H1 (cell line): ENCODE results near the gene MCF2L2. TPM values are rescaled to one million over a fixed set of nuclear protein-coding genes. Genes with fewer than 3 reads are reported as not detected.

Source experiments
- CTCF ChIA-PET: fragments of 300-600 bp; sonication (Branson Sonifier 250); formaldehyde crosslinking; loops from one replicate; lab custom pipeline; 2021; ENCODE audit not compliant: partially characterized antibody; lab: Charles Lee
- POLR2A ChIA-PET: fragments of 300-600 bp; sonication (Branson Sonifier 250); formaldehyde crosslinking; loops from one replicate; lab custom pipeline; 2021; ENCODE audit warnings: inconsistent platforms; ENCODE audit not compliant: partially characterized antibody; lab: Charles Lee
- DNase-seq, 2 experiments: peaks; one replicate each; pipeline versions ENCODE4 v3.0.0 to v3.0.0-alpha.2; 2010 to 2022; ENCODE audit warnings: low spot score in 2 of 2, low read depth in 1 of 2, mixed read lengths in 1 of 2
- FAIRE-seq: peaks from 2 replicates; lab custom pipeline; 2011; peaks lifted over from hg19 to GRCh38; lab: Jason Lieb, UNC
- H2AFZ ChIP-seq: 2 replicates; pipeline ENCODE4 v1.8.1; 2012; ENCODE audit warnings: low read length, inconsistent platforms
- H2AK5ac ChIP-seq: 2 replicates; pipeline ENCODE4 v1.6.1; 2013; ENCODE audit warnings: low read depth, low read length
- H2BK120ac ChIP-seq: replicated peaks from 2 replicates; pipeline ENCODE3; 2013; ENCODE audit warnings: low read depth, low read length, inconsistent platforms
- H2BK12ac ChIP-seq: 2 replicates; pipeline ENCODE4 v1.6.1; 2013; ENCODE audit warnings: low read depth, low read length
- H2BK15ac ChIP-seq: 2 replicates; pipeline ENCODE4 v1.6.1; 2013; ENCODE audit warnings: low read length
- H2BK20ac ChIP-seq: 2 replicates; pipeline ENCODE4 v1.6.1; 2013; ENCODE audit warnings: low read length
- H2BK5ac ChIP-seq: 2 replicates; pipeline ENCODE4 v1.6.1; 2013; ENCODE audit warnings: low read depth, low read length
- H3K14ac ChIP-seq: 2 replicates; pipeline ENCODE4 v1.6.1; 2013; ENCODE audit warnings: inconsistent platforms; ENCODE audit not compliant: insufficient read length
- H3K18ac ChIP-seq: 2 replicates; pipeline ENCODE4 v1.6.1; 2013; ENCODE audit warnings: low read length; ENCODE audit errors: extremely low read depth
- H3K23ac ChIP-seq: 2 replicates; pipeline ENCODE4 v1.6.1; 2013; ENCODE audit warnings: inconsistent platforms; ENCODE audit not compliant: insufficient read length
- H3K23me2 ChIP-seq: 2 replicates; pipeline ENCODE4 v1.6.1; 2013; ENCODE audit warnings: low read depth, low read length
- H3K27ac ChIP-seq: 2 replicates; pipeline ENCODE4 v1.6.1; 2011; ENCODE audit warnings: low read depth, low read length, inconsistent platforms
- H3K27me3 ChIP-seq, 4 experiments: replicated peaks in 1 of 4; 1 replicate in 1 of 4; 2 replicates in 3 of 4; pipeline versions ENCODE4 v1.6.1 to v1.8.1; 2011 to 2013; ENCODE audit warnings: low read length in 3 of 4, mild to moderate bottlenecking in 3 of 4, inconsistent platforms in 2 of 4, mixed read lengths in 2 of 4, moderate library complexity in 1 of 4; ENCODE audit not compliant: control insufficient read depth in 3 of 4, insufficient read depth in 3 of 4; ENCODE audit errors: extremely low read depth in 1 of 4
- H3K36me3 ChIP-seq, 4 experiments: 2 replicates each; pipeline versions ENCODE4 v1.6.1 to v1.8.1; 2011 to 2013; ENCODE audit warnings: mild to moderate bottlenecking in 4 of 4, low read length in 3 of 4, moderate library complexity in 2 of 4, control low read depth in 1 of 4, inconsistent platforms in 1 of 4; ENCODE audit not compliant: insufficient read depth in 4 of 4, control insufficient read depth in 2 of 4
- H3K4ac ChIP-seq: replicated peaks from 2 replicates; pipeline ENCODE3; 2013; ENCODE audit warnings: low read length, low read depth, mixed read lengths, inconsistent platforms; ENCODE audit not compliant: insufficient read length
- H3K4me1 ChIP-seq, 4 experiments: replicated peaks in 1 of 4; 1 replicate in 1 of 4; 2 replicates in 3 of 4; pipeline versions ENCODE4 v1.6.1 to v1.8.1; 2011 to 2013; ENCODE audit warnings: low read length in 3 of 4, inconsistent platforms in 2 of 4, mixed read lengths in 1 of 4; ENCODE audit not compliant: insufficient read depth in 4 of 4, control insufficient read depth in 3 of 4
- H3K4me2 ChIP-seq, 2 experiments: 2 replicates each; pipeline versions ENCODE4 v1.6.1 to v1.8.1; 2011 to 2013; ENCODE audit warnings: low read depth in 2 of 2, low read length in 2 of 2, control low read depth in 1 of 2, inconsistent platforms in 1 of 2, mild to moderate bottlenecking in 1 of 2; ENCODE audit not compliant: insufficient read depth in 1 of 2
- H3K4me3 ChIP-seq, 4 experiments: fragments of 200-600, 300-600 bp in 1 of 4; sonication (generic), shearing (Covaris generic), sonication (Bioruptor Twin) in 1 of 4; 2 replicates each; pipeline versions ENCODE4 v1.5.1 to v1.8.1; 2011 to 2016; ENCODE audit warnings: low read length in 4 of 4, low read depth in 3 of 4, control low read depth in 2 of 4, inconsistent platforms in 2 of 4, mild to moderate bottlenecking in 2 of 4, mixed read lengths in 1 of 4, moderate library complexity in 1 of 4; ENCODE audit not compliant: insufficient read depth in 2 of 4; ENCODE audit errors: extremely low read depth in 1 of 4
- H3K56ac ChIP-seq: replicated peaks from 2 replicates; pipeline ENCODE3; 2013; ENCODE audit warnings: low read depth, mild to moderate bottlenecking, mixed read lengths, low read length, inconsistent platforms; ENCODE audit not compliant: insufficient read length
- H3K79me1 ChIP-seq: 2 replicates; pipeline ENCODE4 v1.6.1; 2013; ENCODE audit warnings: low read depth, low read length, control low read depth
- H3K79me2 ChIP-seq, 2 experiments: 2 replicates each; pipeline versions ENCODE4 v1.6.1 to v1.8.1; 2012 to 2013; ENCODE audit warnings: low read length in 2 of 2, mild to moderate bottlenecking in 2 of 2, inconsistent platforms in 1 of 2; ENCODE audit not compliant: insufficient read depth in 2 of 2, control insufficient read depth in 1 of 2
- H3K9ac ChIP-seq, 4 experiments: replicated peaks in 1 of 4; 1 replicate in 1 of 4; 2 replicates in 3 of 4; pipeline versions ENCODE4 v1.6.1 to v1.8.1; 2011 to 2013; ENCODE audit warnings: low read depth in 3 of 4, low read length in 3 of 4, control low read depth in 2 of 4, mild to moderate bottlenecking in 2 of 4, moderate library complexity in 2 of 4, inconsistent platforms in 1 of 4; ENCODE audit errors: extremely low read depth in 1 of 4
- H3K9me3 ChIP-seq, 2 experiments: 2 replicates each; pipeline versions ENCODE4 v1.6.1 to v1.8.1; 2012 to 2013; ENCODE audit warnings: mild to moderate bottlenecking in 2 of 2, moderate library complexity in 2 of 2, control low read depth in 1 of 2, inconsistent platforms in 1 of 2, low read depth in 1 of 2, low read length in 1 of 2, mixed read lengths in 1 of 2; ENCODE audit not compliant: insufficient read depth in 2 of 2
- H4K20me1 ChIP-seq, 2 experiments: replicated peaks in 1 of 2; 2 replicates each; pipeline versions ENCODE3 to v1.8.1; 2011 to 2013; ENCODE audit warnings: inconsistent platforms in 2 of 2, low read length in 2 of 2, mild to moderate bottlenecking in 1 of 2; ENCODE audit not compliant: insufficient read depth in 2 of 2, control insufficient read depth in 1 of 2
- H4K5ac ChIP-seq: 2 replicates; pipeline ENCODE4 v1.6.1; 2013; ENCODE audit warnings: low read length, low read depth, mixed read lengths, inconsistent platforms; ENCODE audit not compliant: insufficient read length
- H4K8ac ChIP-seq: 2 replicates; pipeline ENCODE4 v1.8.0; 2013; ENCODE audit warnings: mild to moderate bottlenecking, moderate library complexity, low read length, inconsistent platforms; ENCODE audit not compliant: insufficient read depth; ENCODE audit errors: extremely low read depth
- H4K91ac ChIP-seq: replicated peaks from 2 replicates; pipeline ENCODE3; 2013; ENCODE audit warnings: low read length, mixed read lengths, inconsistent platforms; ENCODE audit not compliant: insufficient read length
- BRCA1 ChIP-seq: IDR thresholded peaks from 2 replicates; pipeline ENCODE4 v1.6.1; 2012; ENCODE audit warnings: low read depth, low read length, improper control_type of control experiment
- CBX5 ChIP-seq: fragments of 300-800, 300-1000 bp; sonication (generic); IDR thresholded peaks from 2 replicates; pipeline ENCODE4 v1.7.1; 2016; ENCODE audit warnings: antibody characterized with exemption, low read length, low read depth
- CHD2 ChIP-seq: IDR thresholded peaks from 2 replicates; pipeline ENCODE4 v1.6.1; 2012; ENCODE audit warnings: low read length, improper control_type of control experiment
- FOSL1 ChIP-seq: IDR thresholded peaks from 2 replicates; pipeline ENCODE4 v1.6.1; 2011; ENCODE audit warnings: mild to moderate bottlenecking, low read depth, low read length, moderate library complexity; ENCODE audit not compliant: insufficient read depth
- JUND ChIP-seq: IDR thresholded peaks from 2 replicates; pipeline ENCODE4 v1.6.1; 2011; ENCODE audit warnings: mild to moderate bottlenecking, improper control_type of control experiment, low read length
- KDM1A ChIP-seq: fragments of 200-600, 300-600 bp; sonication (generic); IDR thresholded peaks from 2 replicates; pipeline ENCODE4 v1.7.1; 2016; ENCODE audit warnings: mild to moderate bottlenecking, low read length, borderline replicate concordance
- SIRT6 ChIP-seq: IDR thresholded peaks from one replicate; pipeline ENCODE4 v1.7.1; 2012; ENCODE audit warnings: low read length, inconsistent platforms
- SUZ12 ChIP-seq: fragments of 200-600 bp; sonication (generic); IDR thresholded peaks from 2 replicates; pipeline ENCODE4 v1.6.1; 2012; ENCODE audit warnings: mild to moderate bottlenecking, inconsistent platforms, low read length, moderate library complexity, mixed read lengths
- TBP ChIP-seq: IDR thresholded peaks from 2 replicates; pipeline ENCODE4 v1.6.1; 2011; ENCODE audit warnings: low read depth, low read length, improper control_type of control experiment
- WGBS, 2 experiments: shearing (Covaris generic) in 1 of 2; methylation state at CpG; one replicate each; pipeline versions ENCODE4 v1.1.6 to v1.1.7; 2013 to 2015; ENCODE audit warnings: low lambda C conversion rate in 2 of 2, mixed read lengths in 2 of 2, inconsistent platforms in 1 of 2, low coverage in 1 of 2, missing lambda C conversion rate in 1 of 2; ENCODE audit not compliant: insufficient replicate concordance in 2 of 2, insufficient coverage in 1 of 2, insufficient read length in 1 of 2; ENCODE audit errors: extremely low coverage in 1 of 2, missing lambda C conversion rate in 1 of 2; 5-methylcytosine and 5-hydroxymethylcytosine counted together
- polyA plus RNA-seq, 7 experiments: library from polyadenylated mRNA; depleted of rRNA in 3 of 7; stranded (reverse) in 5 of 7; unstranded in 2 of 7; fragments of >200 nt in 5 of 7; fragments of 200-250 nt in 2 of 7; gene quantifications; 1 replicate in 5 of 7; 2 replicates in 1 of 7; 4 replicates in 1 of 7; pipeline versions ENCODE4 v1.2.1 to v1.2.3, GENCODE V29; 2011 to 2013; ENCODE audit warnings: missing spikeins in 2 of 7, mixed read lengths in 2 of 7
- total RNA-seq: library from RNA; stranded (reverse); fragmentation: NEBNext Ultra II Directional; extraction: Animal tissue kit (Norgen Biotek cat#: 25700); gene quantifications from 2 replicates; pipeline ENCODE4 v1.2.1, GENCODE V29; 2021
- TF ChIP-seq, protein P1 (sequence below): IDR thresholded peaks from 2 replicates; pipeline ENCODE4 v1.6.1; 2012; ENCODE audit warnings: inconsistent platforms

The MCF2L2 gene
- total and polyA plus RNA-seq, 2 of the 8 experiments (the other 6 are each of a cell fraction or from before 2014, with no cell fraction given): 4.1 to 13.7 TPM

DNA sequence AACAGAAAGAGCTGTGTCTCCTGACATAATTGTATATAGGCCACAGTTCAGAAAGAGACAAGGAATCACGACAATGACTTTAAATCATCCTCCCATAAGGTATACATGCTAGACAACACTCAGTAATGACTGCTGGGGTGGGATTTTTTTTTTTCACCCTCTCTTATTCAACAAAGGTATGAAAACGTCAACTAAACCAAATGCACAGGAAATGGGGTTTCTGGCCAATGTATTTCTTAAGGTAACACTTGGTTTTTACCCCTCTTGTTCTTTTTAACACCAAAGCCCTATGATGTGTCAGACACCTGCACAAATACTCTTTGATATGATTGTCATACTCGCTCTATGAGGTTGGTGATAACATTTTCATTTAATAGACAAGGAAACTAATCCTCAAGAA, 78.3 kb downstream of the MCF2L2 start:
- no peak overlapping the region for H3K9ac ChIP-seq
- no peak overlapping the region for H3K4me3 ChIP-seq
- no peak overlapping the region for H4K8ac ChIP-seq
- no peak overlapping the region for H2BK12ac ChIP-seq
- H3K36me3 ChIP-seq: no peaks in the 10 kb centered on the region
- TF ChIP-seq SUZ12: no peak
- TF ChIP-seq FOSL1: no peak
- no peak for TF ChIP-seq CBX5
- TF ChIP-seq, protein P1, sequence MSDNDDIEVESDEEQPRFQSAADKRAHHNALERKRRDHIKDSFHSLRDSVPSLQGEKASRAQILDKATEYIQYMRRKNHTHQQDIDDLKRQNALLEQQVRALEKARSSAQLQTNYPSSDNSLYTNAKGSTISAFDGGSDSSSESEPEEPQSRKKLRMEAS: no peak
- TF ChIP-seq TBP: no peak
- TF ChIP-seq CHD2: no peak
- no peak for TF ChIP-seq SIRT6
- no peak for TF ChIP-seq KDM1A
- TF ChIP-seq BRCA1: no peak
- TF ChIP-seq JUND: no peak
- no peaks in the 10 kb centered on the region for H3K27me3 ChIP-seq
- H3K4me1 ChIP-seq: no peaks in the 10 kb centered on the region
- no peak overlapping the region for H2AK5ac ChIP-seq
- no peaks in the 10 kb centered on the region for H3K9me3 ChIP-seq
- DNase-seq (no peak), FAIRE-seq (no peak)
- H3K4me2 ChIP-seq: no peak overlapping the region
- no peak overlapping the region for H3K27ac ChIP-seq
- CTCF ChIA-PET: no interaction called here
- H3K79me1 ChIP-seq: no peaks in the 10 kb centered on the region
- no peak overlapping the region for H4K91ac ChIP-seq
- no peak overlapping the region for H2BK15ac ChIP-seq
- H3K18ac ChIP-seq: no peak overlapping the region
- no peak overlapping the region for H3K23ac ChIP-seq
- H3K56ac ChIP-seq: no peak overlapping the region
- POLR2A ChIA-PET: interaction anchor here (0.7 kb wide), 1 partner anchor 247 kb away, joined by 4 read pairs; no protein-coding TSS in a partner anchor
- no peak overlapping the region for H2BK20ac ChIP-seq
- WGBS, 2 experiments: 85% methylated on average over 3 of the region's 3 CpGs; no CpG with 5 or more reads in 1 of the 2 experiments
- no peaks in the 10 kb centered on the region for H3K23me2 ChIP-seq
- no peak overlapping the region for H4K5ac ChIP-seq
- H3K4ac ChIP-seq: no peak overlapping the region
- no peak overlapping the region for H3K14ac ChIP-seq
- no peak overlapping the region for H2BK5ac ChIP-seq
- no peak overlapping the region for H2AFZ ChIP-seq
- H3K79me2 ChIP-seq: no peaks in the 10 kb centered on the region
- no peak overlapping the region for H2BK120ac ChIP-seq
- no peaks in the 10 kb centered on the region for H4K20me1 ChIP-seq
